ENCODE measurements around the gene LRP1. TPM values are rescaled to one million over a fixed set of nuclear protein-coding genes. Genes with fewer than 3 reads are reported as not detected.
A peak's percentile ranks its signal among the peaks of the same experiment; 100 is the strongest.

LRP1 gene
- total RNA-seq, 1 donor from 2014 or later: 62.7 TPM

- no peak for DNase-seq (ENCODE audit: low read depth, low spot score)
- no peaks in the 10 kb centered on the region for H3K9me3 Mint-ChIP-seq
- H3K4me3 Mint-ChIP-seq: peak overlapping the region; percentile 80
- TF ChIP-seq CTCF (conservative IDR thresholded peaks at IDR 0.05): no peak
- peaks cover 55% of the 10 kb centered on the region for H3K4me1 Mint-ChIP-seq
- H3K36me3 Mint-ChIP-seq (ENCODE audit: low read depth): peaks cover 22% of the 10 kb centered on the region
- peaks cover 43% of the 10 kb centered on the region for H3K27me3 Mint-ChIP-seq (ENCODE audit: low read depth)
- H3K27ac Mint-ChIP-seq (ENCODE audit: unreplicated experiment): no peak overlapping the region
These were observed 105.3 kb downstream of the LRP1 start for GRCh38 chr12:57233357-57234232.

GRCh38 chr12:57234233-57234570 lies 105.9 kb downstream of the LRP1 start:
- peaks cover 22% of the 10 kb centered on the region for H3K36me3 Mint-ChIP-seq (ENCODE audit: low read depth)
- peaks cover 48% of the 10 kb centered on the region for H3K27me3 Mint-ChIP-seq (ENCODE audit: low read depth)
- peaks cover 54% of the 10 kb centered on the region for H3K4me1 Mint-ChIP-seq
- no peak for DNase-seq (ENCODE audit: low read depth, low spot score)
- no peak overlapping the region for H3K27ac Mint-ChIP-seq (ENCODE audit: unreplicated experiment)
- H3K4me3 Mint-ChIP-seq: peak overlapping the region; percentile 80
- H3K9me3 Mint-ChIP-seq: no peaks in the 10 kb centered on the region
- no peak for TF ChIP-seq CTCF (conservative IDR thresholded peaks at IDR 0.05)

- Mint-ChIP-seq H3K27me3 (ENCODE audit: low read depth) (peaks cover 48% of the 10 kb centered on the region), H3K4me1 (peaks cover 53% of the 10 kb centered on the region), H3K4me3 (peak overlapping the region; percentile 80), H3K9me3 (no peaks in the 10 kb centered on the region), H3K36me3 (ENCODE audit: low read depth) (peaks cover 22% of the 10 kb centered on the region), H3K27ac (ENCODE audit: unreplicated experiment) (peak overlapping the region; percentile 43)
- no peak for TF ChIP-seq CTCF (conservative IDR thresholded peaks at IDR 0.05)
- no peak for DNase-seq (ENCODE audit: low read depth, low spot score)
These were observed 106.3 kb downstream of the LRP1 start for GRCh38 chr12:57234571-57235016.

GRCh38 chr12:57235017-57235727 lies 106.9 kb downstream of the LRP1 start:
- Mint-ChIP-seq H3K27ac (ENCODE audit: unreplicated experiment) (no peak overlapping the region), H3K27me3 (ENCODE audit: low read depth) (peaks cover 48% of the 10 kb centered on the region), H3K4me3 (peak overlapping the region; percentile 80), H3K36me3 (ENCODE audit: low read depth) (peaks cover 22% of the 10 kb centered on the region), H3K4me1 (peaks cover 50% of the 10 kb centered on the region), H3K9me3 (no peaks in the 10 kb centered on the region)
- no peak for DNase-seq (ENCODE audit: low read depth, low spot score)
- TF ChIP-seq CTCF (conservative IDR thresholded peaks at IDR 0.05): no peak

GRCh38 chr12:57235728-57236131 lies 107.4 kb downstream of the LRP1 start:
- Mint-ChIP-seq H3K36me3 (ENCODE audit: low read depth) (peaks cover 17% of the 10 kb centered on the region), H3K27me3 (ENCODE audit: low read depth) (peaks cover 52% of the 10 kb centered on the region), H3K9me3 (no peaks in the 10 kb centered on the region), H3K4me3 (peak overlapping the region; percentile 80), H3K4me1 (peaks cover 50% of the 10 kb centered on the region), H3K27ac (ENCODE audit: unreplicated experiment) (no peak overlapping the region)
- no peak for DNase-seq (ENCODE audit: low read depth, low spot score)
- no peak for TF ChIP-seq CTCF (conservative IDR thresholded peaks at IDR 0.05)

Data from neural crest cell (in vitro differentiated cells).